GM23338 (cell line): ENCODE measurements around the gene YWHAQ.
"Not testable (repeated sequence)": the region's sequence is repeated elsewhere in the genome, so short reads cannot be mapped to it uniquely, and the experiment has no call there.

ENCODE experiments used
- CREB1 ChIP-seq: fragments of 250-450 bp; sonication (Bioruptor Pico); IDR thresholded peaks from 2 replicates; pipeline ENCODE4 v1.5.0; 2020; ENCODE audit warnings: low read depth, mild to moderate bottlenecking, moderate library complexity
- EZH2 ChIP-seq: fragments of 200-600 bp; sonication (generic); IDR thresholded peaks from one replicate; pipeline ENCODE4 v1.8.0; 2017; ENCODE audit warnings: antibody characterized with exemption, mild to moderate bottlenecking, low read depth; ENCODE audit not compliant: unreplicated experiment
- EZH2phosphoT487 ChIP-seq: fragments of 200-600 bp; sonication (generic); IDR thresholded peaks from one replicate; pipeline ENCODE4 v1.8.1; 2018; ENCODE audit warnings: antibody characterized with exemption; ENCODE audit not compliant: unreplicated experiment
- POLR2AphosphoS5 ChIP-seq: IDR thresholded peaks from 2 replicates; pipeline ENCODE4 v1.6.1; 2016; ENCODE audit warnings: antibody characterized with exemption, low read depth
- TF ChIP-seq, protein P1 (sequence below), 2 experiments: fragments of 200-600 bp in 1 of 2; sonication (generic) in 1 of 2; conservative IDR thresholded peaks; 2 replicates each; pipeline versions ENCODE4 v1.5.1 to v1.6.1; 2016 to 2017; ENCODE audit warnings: antibody characterized with exemption in 2 of 2, low read depth in 2 of 2, mild to moderate bottlenecking in 2 of 2, moderate library complexity in 1 of 2
- TF ChIP-seq, protein P2 (sequence below): IDR thresholded peaks from one replicate; pipeline ENCODE4 v1.6.1; 2018; ENCODE audit warnings: antibody characterized with exemption; ENCODE audit not compliant: unreplicated experiment

DNA sequence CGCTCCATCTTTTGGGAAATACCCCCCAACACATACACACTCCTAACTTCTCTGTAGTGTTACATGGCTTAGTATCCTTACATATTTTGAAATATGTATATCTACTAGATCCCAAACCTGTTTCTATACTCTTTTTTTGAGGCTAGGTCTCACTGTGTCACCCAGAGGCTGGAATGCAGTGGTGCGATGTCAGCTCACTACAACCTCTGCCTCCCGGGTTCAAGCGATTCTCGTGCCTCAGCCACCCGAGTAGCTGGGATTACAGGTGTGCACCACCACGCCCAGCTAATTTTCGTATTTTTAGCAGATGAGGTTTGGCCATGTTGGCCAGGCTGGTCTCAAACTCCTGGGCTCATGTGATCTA is 19.3 kb downstream of the YWHAQ start:
- TF ChIP-seq EZH2phosphoT487; POLR2AphosphoS5; EZH2; CREB1 (CRISPR knock-in tag): not testable (repeated sequence)
- TF ChIP-seq, protein P1, sequence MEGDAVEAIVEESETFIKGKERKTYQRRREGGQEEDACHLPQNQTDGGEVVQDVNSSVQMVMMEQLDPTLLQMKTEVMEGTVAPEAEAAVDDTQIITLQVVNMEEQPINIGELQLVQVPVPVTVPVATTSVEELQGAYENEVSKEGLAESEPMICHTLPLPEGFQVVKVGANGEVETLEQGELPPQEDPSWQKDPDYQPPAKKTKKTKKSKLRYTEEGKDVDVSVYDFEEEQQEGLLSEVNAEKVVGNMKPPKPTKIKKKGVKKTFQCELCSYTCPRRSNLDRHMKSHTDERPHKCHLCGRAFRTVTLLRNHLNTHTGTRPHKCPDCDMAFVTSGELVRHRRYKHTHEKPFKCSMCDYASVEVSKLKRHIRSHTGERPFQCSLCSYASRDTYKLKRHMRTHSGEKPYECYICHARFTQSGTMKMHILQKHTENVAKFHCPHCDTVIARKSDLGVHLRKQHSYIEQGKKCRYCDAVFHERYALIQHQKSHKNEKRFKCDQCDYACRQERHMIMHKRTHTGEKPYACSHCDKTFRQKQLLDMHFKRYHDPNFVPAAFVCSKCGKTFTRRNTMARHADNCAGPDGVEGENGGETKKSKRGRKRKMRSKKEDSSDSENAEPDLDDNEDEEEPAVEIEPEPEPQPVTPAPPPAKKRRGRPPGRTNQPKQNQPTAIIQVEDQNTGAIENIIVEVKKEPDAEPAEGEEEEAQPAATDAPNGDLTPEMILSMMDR (conservative IDR thresholded peaks at IDR 0.05; ENCODE audit: low read depth in 2 of 2) = peak; percentile 13 to 33; a peak in 3 of 4 replicates
- TF ChIP-seq, protein P2, sequence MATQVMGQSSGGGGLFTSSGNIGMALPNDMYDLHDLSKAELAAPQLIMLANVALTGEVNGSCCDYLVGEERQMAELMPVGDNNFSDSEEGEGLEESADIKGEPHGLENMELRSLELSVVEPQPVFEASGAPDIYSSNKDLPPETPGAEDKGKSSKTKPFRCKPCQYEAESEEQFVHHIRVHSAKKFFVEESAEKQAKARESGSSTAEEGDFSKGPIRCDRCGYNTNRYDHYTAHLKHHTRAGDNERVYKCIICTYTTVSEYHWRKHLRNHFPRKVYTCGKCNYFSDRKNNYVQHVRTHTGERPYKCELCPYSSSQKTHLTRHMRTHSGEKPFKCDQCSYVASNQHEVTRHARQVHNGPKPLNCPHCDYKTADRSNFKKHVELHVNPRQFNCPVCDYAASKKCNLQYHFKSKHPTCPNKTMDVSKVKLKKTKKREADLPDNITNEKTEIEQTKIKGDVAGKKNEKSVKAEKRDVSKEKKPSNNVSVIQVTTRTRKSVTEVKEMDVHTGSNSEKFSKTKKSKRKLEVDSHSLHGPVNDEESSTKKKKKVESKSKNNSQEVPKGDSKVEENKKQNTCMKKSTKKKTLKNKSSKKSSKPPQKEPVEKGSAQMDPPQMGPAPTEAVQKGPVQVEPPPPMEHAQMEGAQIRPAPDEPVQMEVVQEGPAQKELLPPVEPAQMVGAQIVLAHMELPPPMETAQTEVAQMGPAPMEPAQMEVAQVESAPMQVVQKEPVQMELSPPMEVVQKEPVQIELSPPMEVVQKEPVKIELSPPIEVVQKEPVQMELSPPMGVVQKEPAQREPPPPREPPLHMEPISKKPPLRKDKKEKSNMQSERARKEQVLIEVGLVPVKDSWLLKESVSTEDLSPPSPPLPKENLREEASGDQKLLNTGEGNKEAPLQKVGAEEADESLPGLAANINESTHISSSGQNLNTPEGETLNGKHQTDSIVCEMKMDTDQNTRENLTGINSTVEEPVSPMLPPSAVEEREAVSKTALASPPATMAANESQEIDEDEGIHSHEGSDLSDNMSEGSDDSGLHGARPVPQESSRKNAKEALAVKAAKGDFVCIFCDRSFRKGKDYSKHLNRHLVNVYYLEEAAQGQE = not testable (repeated sequence)
